Mesangial cell (primary cell): ENCODE data around the gene MYO1D. TPM values are rescaled to one million over a fixed set of nuclear protein-coding genes. Genes with fewer than 3 reads are reported as not detected.

ENCODE experiments used
- total RNA-seq: library from RNA; depleted of rRNA; stranded (reverse); fragments of >200 nt; gene quantifications from 2 replicates; pipeline ENCODE4 v1.2.3, GENCODE V29; 2015

MYO1D gene
- total RNA-seq = 21.7 and 30.9 TPM in 2 replicates

GRCh38 chr17:32876417-32877163 lies at the start of gene MYO1D:
MYO1D (minus strand) TSS chr17:32877124; CDS start chr17:32876872, 252 bp downstream.

GRCh38 chr17:32486701-32487472 lies 390.0 kb downstream of the MYO1D start, which contains the start of gene CDK5R1:
CDK5R1 (plus strand) TSS chr17:32486993; CDS start chr17:32487621, 628 bp downstream.

GRCh38 chr17:32444301-32445073 lies 432.4 kb downstream of the MYO1D start, which contains the start of gene PSMD11:
PSMD11 (plus strand) TSS chr17:32444510; CDS start chr17:32444524, 14 bp downstream.

Other genes starting within 250 kb of the MYO1D start
- 161 and 194 TPM in 2 replicates for gene TMEM98, start 51.0 kb upstream of the MYO1D start, total RNA-seq
- not detected in 2 replicates for gene SPACA3, start 114.7 kb upstream of the MYO1D start, total RNA-seq